K562 (cell line): Measurements from ENCODE around the gene RNF39. TPM values are rescaled to one million over a fixed set of nuclear protein-coding genes. Genes with fewer than 3 reads are reported as not detected.
A peak's percentile ranks its signal among the peaks of the same experiment; 100 is the strongest.

Source experiments
- ATF3 ChIP-seq, 2 experiments: fragments of 450-650 bp in 1 of 2; sonication (generic) in 1 of 2; formaldehyde crosslinking in 1 of 2; IDR thresholded peaks in 1 of 2; conservative IDR thresholded peaks in 1 of 2; 2 replicates each; pipeline versions ENCODE4 v1.6.1 to v1.8.1; 2016 to 2023; ENCODE audit warnings: mild to moderate bottlenecking in 2 of 2, moderate library complexity in 2 of 2, inconsistent platforms in 1 of 2, missing genetic modification reagents in 1 of 2
- CTBP1 ChIP-seq: fragments of 450-650 bp; IDR thresholded peaks from 2 replicates; pipeline ENCODE4 v1.6.1; 2016; ENCODE audit warnings: borderline replicate concordance
- CTCF ChIP-seq, 3 experiments: IDR thresholded peaks in 2 of 3; conservative IDR thresholded peaks in 1 of 3; 2 replicates each; pipeline ENCODE4 v1.5.1; 2011 to 2012; ENCODE audit warnings: low read length in 3 of 3, mild to moderate bottlenecking in 3 of 3, control low read depth in 2 of 3, improper control_type of control experiment in 1 of 3, inconsistent platforms in 1 of 3, low read depth in 1 of 3, mixed read lengths in 1 of 3, moderate library complexity in 1 of 3; ENCODE audit not compliant: insufficient read depth in 2 of 3
- DIDO1 ChIP-seq: fragments of 450-650 bp; IDR thresholded peaks from 2 replicates; pipeline ENCODE4 v1.6.1; 2016; ENCODE audit warnings: low read depth, missing biosample characterization, missing genetic modification characterization
- GABPA ChIP-seq: fragments of 200-800 bp; sonication (Bioruptor generic); conservative IDR thresholded peaks from 2 replicates; pipeline ENCODE4 v1.6.1; 2016; ENCODE audit warnings: low read depth, missing genetic modification characterization, missing compliant biosample characterization
- JUN ChIP-seq, 2 experiments: sonication (generic) in 1 of 2; formaldehyde crosslinking in 1 of 2; IDR thresholded peaks; 2 replicates each; pipeline versions ENCODE4 v1.6.1 to v1.8.0; 2012 to 2022; ENCODE audit warnings: borderline replicate concordance in 2 of 2, mild to moderate bottlenecking in 2 of 2, improper control_type of control experiment in 1 of 2, low read depth in 1 of 2, low read length in 1 of 2, missing genetic modification reagents in 1 of 2
- MTA1 ChIP-seq: fragments of 450-650 bp; IDR thresholded peaks from 2 replicates; pipeline ENCODE4 v1.6.1; 2017; ENCODE audit warnings: borderline replicate concordance
- NFATC3 ChIP-seq: fragments of 450-650 bp; IDR thresholded peaks from 2 replicates; pipeline ENCODE4 v1.6.1; 2017; ENCODE audit warnings: mild to moderate bottlenecking
- NR1H2 ChIP-seq: sonication (generic); formaldehyde crosslinking; IDR thresholded peaks from 2 replicates; pipeline ENCODE4 v1.4.0; 2020; ENCODE audit warnings: mild to moderate bottlenecking, missing genetic modification reagents
- RBM14 ChIP-seq: fragments of 200-400 bp; formaldehyde crosslinking; IDR thresholded peaks from 2 replicates; pipeline ENCODE4 v1.6.1; 2018; ENCODE audit warnings: low read depth, mild to moderate bottlenecking, low read length, moderate library complexity, borderline replicate concordance; ENCODE audit not compliant: insufficient read depth
- SMC3 ChIP-seq: conservative IDR thresholded peaks from 2 replicates; pipeline ENCODE4 v1.6.1; 2011; ENCODE audit warnings: low read depth, low read length, improper control_type of control experiment; ENCODE audit not compliant: insufficient read depth
- SNAPC5 ChIP-seq: fragments of 250-450 bp; sonication (Bioruptor Pico); IDR thresholded peaks from 2 replicates; pipeline ENCODE4 v1.8.0; 2021; ENCODE audit warnings: moderate library complexity, mild to moderate bottlenecking, inconsistent platforms
- SOX6 ChIP-seq: fragments of 450-650 bp; IDR thresholded peaks from 2 replicates; pipeline ENCODE4 v1.6.1; 2014; ENCODE audit warnings: mild to moderate bottlenecking
- ZNF347 ChIP-seq: fragments of 450-650 bp; formaldehyde crosslinking; IDR thresholded peaks from 2 replicates; pipeline ENCODE4 v1.4.0; 2020; ENCODE audit warnings: low read depth, mild to moderate bottlenecking, moderate library complexity
- polyA plus RNA-seq, 8 experiments: library from polyadenylated mRNA; depleted of rRNA in 4 of 8; stranded (reverse) in 5 of 8; unstranded in 3 of 8; fragments of >200 nt; fragmentation: Nextera tagmentation in 2 of 8; fragmentation: Illumina TruSeq in 1 of 8; extraction: Ambion mirVana in 2 of 8; extraction: Trizol in 1 of 8; gene quantifications; 2 replicates each; pipeline versions ENCODE4 v1.2.1 to v1.2.3, GENCODE V29; 2011 to 2014; ENCODE audit warnings: inconsistent platforms in 1 of 8, missing spikeins in 1 of 8
- total RNA-seq, 7 experiments: library from RNA; depleted of rRNA in 6 of 7; stranded (reverse); fragments of >200 nt in 6 of 7; fragmentation: Illumina TruSeq in 2 of 7; extraction: Trizol in 2 of 7; gene quantifications; 2 replicates each; pipeline versions ENCODE4 v1.2.1 to v1.2.3, GENCODE V29; 2011 to 2021; ENCODE audit warnings: low replicate concordance in 1 of 7
- TF ChIP-seq, protein P1 (sequence below): fragments of 250-450 bp; sonication (Bioruptor Pico); IDR thresholded peaks from 2 replicates; pipeline ENCODE4 v1.5.0; 2020; ENCODE audit warnings: mild to moderate bottlenecking
- TF ChIP-seq, protein P2 (sequence below), 3 experiments: fragments of 200-800 bp in 1 of 3; sonication (Bioruptor generic) in 1 of 3; sonication (generic) in 1 of 3; formaldehyde crosslinking in 1 of 3; IDR thresholded peaks; 2 replicates each; pipeline versions ENCODE4 v1.6.1 to v1.8.0; 2016 to 2022; ENCODE audit warnings: mild to moderate bottlenecking in 2 of 3, missing compliant biosample characterization in 2 of 3, missing genetic modification characterization in 2 of 3, missing genetic modification reagents in 1 of 3
- TF ChIP-seq, protein P3 (sequence below), 2 experiments: fragments of 450-650 bp; IDR thresholded peaks; 2 replicates each; pipeline ENCODE4 v1.6.1; 2016

The RNF39 gene
- total and polyA plus RNA-seq, 9 of the 15 experiments (the other 6 are each of a cell fraction or from before 2014, with no cell fraction given) = not detected

DNA sequence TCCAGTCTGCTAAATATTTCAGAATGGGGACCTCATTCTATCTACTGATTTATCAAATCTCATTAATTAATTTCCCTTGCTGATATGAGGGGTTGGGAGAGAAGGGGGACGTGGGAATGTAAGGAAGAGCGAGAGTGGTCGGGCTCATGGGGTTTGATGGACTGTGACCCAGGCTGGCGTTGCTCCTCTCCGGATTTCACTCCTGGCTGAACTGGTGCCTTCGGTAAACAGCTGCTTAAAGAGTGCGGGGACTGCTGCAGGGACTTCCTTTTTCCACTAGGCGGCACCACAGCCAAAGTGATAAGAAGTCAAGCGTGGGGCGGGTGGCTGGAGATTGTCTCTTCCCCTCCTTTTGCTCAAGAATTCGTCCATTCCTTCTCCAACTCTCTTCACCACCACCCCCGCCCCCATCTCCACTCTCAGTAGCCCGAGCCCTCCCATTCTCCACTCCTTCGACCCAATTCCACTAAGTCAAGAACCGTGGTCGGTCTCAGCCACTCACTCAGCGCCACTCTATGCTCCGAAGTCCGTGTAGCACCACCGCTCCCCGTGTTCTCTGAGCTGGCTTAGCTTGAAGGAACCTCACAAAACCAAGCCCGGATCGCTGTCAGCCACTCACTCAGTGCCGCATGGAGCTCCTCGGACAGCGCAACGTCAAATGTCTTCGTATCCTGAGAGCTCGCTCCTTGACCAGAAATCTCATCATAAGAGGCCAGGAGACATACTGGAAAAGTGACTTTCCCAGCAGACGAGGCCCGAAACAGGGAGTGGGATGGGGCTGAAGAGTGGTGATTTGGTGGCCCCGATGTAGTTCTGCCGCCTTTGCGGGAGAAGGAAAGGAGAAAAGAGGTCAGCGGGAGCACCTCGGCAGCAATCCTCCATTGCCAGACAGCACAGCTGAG is 27.7 kb upstream of the RNF39 start (continued):
- TF ChIP-seq, protein P1, sequence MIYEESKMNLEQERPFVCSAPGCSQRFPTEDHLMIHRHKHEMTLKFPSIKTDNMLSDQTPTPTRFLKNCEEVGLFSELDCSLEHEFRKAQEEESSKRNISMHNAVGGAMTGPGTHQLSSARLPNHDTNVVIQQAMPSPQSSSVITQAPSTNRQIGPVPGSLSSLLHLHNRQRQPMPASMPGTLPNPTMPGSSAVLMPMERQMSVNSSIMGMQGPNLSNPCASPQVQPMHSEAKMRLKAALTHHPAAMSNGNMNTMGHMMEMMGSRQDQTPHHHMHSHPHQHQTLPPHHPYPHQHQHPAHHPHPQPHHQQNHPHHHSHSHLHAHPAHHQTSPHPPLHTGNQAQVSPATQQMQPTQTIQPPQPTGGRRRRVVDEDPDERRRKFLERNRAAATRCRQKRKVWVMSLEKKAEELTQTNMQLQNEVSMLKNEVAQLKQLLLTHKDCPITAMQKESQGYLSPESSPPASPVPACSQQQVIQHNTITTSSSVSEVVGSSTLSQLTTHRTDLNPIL (CRISPR knock-in tag) = no peak
- no peak for TF ChIP-seq NFATC3
- peak; percentile 84 for TF ChIP-seq SMC3
- 0 out of 2 replicates have a peak, but pooled peaks have one; percentile 29 for TF ChIP-seq MTA1
- no peak for TF ChIP-seq RBM14
- TF ChIP-seq SNAPC5 (CRISPR knock-in tag) = no peak
- TF ChIP-seq DIDO1 (tag) = no peak
- TF ChIP-seq ATF3 (IDR thresholded peaks at IDR 0.05) = no peak
- TF ChIP-seq ATF3 (CRISPR knock-in tag; conservative IDR thresholded peaks at IDR 0.05) = no peak
- peak; percentile 48; the same call in 1 of the 2 replicates for TF ChIP-seq CTBP1
- TF ChIP-seq, protein P2, sequence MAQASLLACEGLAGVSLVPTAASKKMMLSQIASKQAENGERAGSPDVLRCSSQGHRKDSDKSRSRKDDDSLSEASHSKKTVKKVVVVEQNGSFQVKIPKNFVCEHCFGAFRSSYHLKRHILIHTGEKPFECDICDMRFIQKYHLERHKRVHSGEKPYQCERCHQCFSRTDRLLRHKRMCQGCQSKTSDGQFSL (CRISPR knock-in tag; IDR thresholded peaks at IDR 0.05) = no peak
- TF ChIP-seq, protein P2 (tag; IDR thresholded peaks at IDR 0.05) = no peak
- peak; percentile 79 for TF ChIP-seq GABPA (tag)
- TF ChIP-seq, protein P3, sequence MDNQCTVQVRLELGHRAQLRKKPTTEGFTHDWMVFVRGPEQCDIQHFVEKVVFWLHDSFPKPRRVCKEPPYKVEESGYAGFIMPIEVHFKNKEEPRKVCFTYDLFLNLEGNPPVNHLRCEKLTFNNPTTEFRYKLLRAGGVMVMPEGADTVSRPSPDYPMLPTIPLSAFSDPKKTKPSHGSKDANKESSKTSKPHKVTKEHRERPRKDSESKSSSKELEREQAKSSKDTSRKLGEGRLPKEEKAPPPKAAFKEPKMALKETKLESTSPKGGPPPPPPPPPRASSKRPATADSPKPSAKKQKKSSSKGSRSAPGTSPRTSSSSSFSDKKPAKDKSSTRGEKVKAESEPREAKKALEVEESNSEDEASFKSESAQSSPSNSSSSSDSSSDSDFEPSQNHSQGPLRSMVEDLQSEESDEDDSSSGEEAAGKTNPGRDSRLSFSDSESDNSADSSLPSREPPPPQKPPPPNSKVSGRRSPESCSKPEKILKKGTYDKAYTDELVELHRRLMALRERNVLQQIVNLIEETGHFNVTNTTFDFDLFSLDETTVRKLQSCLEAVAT (IDR thresholded peaks at IDR 0.05) = 0 out of 4 replicates have a peak, but pooled peaks of 1 of the 2 experiments have one; percentile 24
- TF ChIP-seq NR1H2 (CRISPR knock-in tag) = no peak
- no peak for TF ChIP-seq ZNF347 (CRISPR knock-in tag)
- peak; percentile 96 to 98 (median 98) for TF ChIP-seq CTCF (IDR thresholded peaks at IDR 0.05 in 2 of 3, conservative IDR thresholded peaks at IDR 0.05 in 1 of 3; ENCODE audit: insufficient read depth in 2 of 3, low read depth in 1 of 3, low read length in 3 of 3)
- TF ChIP-seq SOX6 = peak; percentile 29; the same call in 1 of the 2 replicates
- TF ChIP-seq JUN (IDR thresholded peaks at IDR 0.05; ENCODE audit: borderline replicate concordance, low read depth, low read length) = 0 out of 2 replicates have a peak, but pooled peaks have one; percentile 5
- no peak for TF ChIP-seq JUN (CRISPR knock-in tag; IDR thresholded peaks at IDR 0.05; ENCODE audit: borderline replicate concordance)
